GM18526 (cell line): Measurements from ENCODE around the gene TLE5.

ENCODE experiments used
- POLR2A ChIP-seq: IDR thresholded peaks from 3 replicates; pipeline ENCODE4 v1.6.1; 2011; ENCODE audit not compliant: insufficient read length; ENCODE audit errors: extremely low read depth

Gene TLE5

DNA sequence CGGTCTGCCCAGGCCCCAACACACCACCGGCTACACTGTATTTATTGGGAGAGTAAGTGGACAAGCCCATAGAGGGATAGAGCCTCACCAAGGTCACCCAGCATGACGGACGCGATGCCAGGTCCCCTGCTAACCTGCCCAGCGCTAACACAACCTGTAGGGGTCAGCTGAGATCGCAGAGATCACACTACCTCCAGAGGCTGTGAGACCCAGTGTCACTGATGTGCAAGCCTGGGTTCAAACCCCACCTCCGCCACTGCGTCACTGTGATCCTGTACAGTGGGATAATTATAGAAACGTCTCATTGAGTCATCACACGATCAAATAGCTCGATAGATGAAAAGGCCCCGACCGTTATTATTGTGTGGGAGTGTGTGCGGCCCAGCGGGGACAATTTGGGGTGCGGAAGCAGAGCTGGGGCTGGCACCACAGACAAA lies 22.6 kb downstream of the TLE5 start:
- no peak for TF ChIP-seq POLR2A

- TF ChIP-seq POLR2A: no peak
Observed at GRCh38 chr19:3039125-3039524, 23.2 kb downstream of the TLE5 start.

GRCh38 chr19:3038214-3038613 lies 24.1 kb downstream of the TLE5 start:
- TF ChIP-seq POLR2A: no peak

- peak; percentile 50 for TF ChIP-seq POLR2A
Observed at GRCh38 chr19:3036119-3036976, 25.9 kb downstream of the TLE5 start.

GRCh38 chr19:3035542-3036118 lies 26.7 kb downstream of the TLE5 start:
- TF ChIP-seq POLR2A: peak; percentile 57

GRCh38 chr19:3034656-3035541 lies 27.4 kb downstream of the TLE5 start:
- no peak for TF ChIP-seq POLR2A

- TF ChIP-seq POLR2A: no peak
Observed at GRCh38 chr19:3034406-3034655, 28.0 kb downstream of the TLE5 start.

DNA sequence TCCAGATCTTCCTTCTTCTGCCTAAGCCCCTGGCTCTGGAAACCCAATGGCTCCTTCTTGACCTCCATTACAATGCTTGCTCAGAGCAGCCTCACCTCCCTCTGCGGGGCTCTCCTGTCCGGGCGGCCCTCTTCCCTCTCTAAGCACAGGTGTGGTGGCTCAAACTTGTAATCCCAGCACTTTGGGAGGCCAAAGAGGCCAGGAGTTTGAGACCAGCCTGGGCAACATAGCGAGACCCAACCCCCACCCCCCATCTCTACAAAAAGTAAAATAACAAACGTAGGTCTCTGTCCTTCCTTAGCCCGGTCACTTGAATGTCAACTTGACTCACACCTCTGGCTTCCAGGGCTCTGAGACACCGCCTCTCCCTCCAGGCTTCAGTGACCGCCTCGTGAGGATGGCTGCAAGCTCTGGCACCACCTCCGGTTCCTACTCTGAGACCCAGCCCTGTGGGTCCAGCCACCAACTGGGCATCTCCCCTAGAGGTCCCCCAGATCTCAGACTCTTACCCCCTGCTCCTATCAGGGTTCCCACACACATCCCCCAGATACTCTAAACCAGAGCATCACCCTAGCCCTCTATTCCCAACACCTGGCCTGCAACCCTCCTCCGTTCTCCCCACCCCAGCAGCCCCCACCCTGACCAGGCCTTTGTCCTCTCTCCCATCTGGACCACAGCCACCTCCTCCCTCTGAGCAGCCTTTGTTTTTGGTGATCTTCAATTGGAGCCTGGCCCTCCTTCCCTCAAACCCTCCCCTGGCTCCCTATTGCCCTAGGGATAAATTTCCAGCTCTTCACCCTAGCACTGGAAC lies 28.5 kb downstream of the TLE5 start:
- TF ChIP-seq POLR2A: no peak

DNA sequence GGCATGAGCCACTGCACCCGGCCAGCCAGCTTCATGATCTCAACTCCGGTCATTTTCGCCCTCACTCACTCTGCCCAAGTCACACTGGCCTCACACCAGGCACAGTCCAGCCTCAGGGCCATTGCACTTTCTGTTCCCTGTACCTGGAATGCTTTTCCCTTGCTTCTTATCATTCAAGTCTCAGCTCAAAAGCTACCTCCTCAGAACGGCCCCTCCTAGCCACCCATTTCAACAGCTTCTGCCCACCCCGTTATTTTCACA lies 30.8 kb downstream of the TLE5 start:
- no peak for TF ChIP-seq POLR2A

- no peak for TF ChIP-seq POLR2A
Observed at GRCh38 chr19:3029065-3029923, 33.0 kb downstream of the TLE5 start, which contains the start of gene TLE2. Gene TLE2, minus strand, starts transcription at chr19:3029280. Its CDS starts 376 bp downstream, at chr19:3028904.

DNA sequence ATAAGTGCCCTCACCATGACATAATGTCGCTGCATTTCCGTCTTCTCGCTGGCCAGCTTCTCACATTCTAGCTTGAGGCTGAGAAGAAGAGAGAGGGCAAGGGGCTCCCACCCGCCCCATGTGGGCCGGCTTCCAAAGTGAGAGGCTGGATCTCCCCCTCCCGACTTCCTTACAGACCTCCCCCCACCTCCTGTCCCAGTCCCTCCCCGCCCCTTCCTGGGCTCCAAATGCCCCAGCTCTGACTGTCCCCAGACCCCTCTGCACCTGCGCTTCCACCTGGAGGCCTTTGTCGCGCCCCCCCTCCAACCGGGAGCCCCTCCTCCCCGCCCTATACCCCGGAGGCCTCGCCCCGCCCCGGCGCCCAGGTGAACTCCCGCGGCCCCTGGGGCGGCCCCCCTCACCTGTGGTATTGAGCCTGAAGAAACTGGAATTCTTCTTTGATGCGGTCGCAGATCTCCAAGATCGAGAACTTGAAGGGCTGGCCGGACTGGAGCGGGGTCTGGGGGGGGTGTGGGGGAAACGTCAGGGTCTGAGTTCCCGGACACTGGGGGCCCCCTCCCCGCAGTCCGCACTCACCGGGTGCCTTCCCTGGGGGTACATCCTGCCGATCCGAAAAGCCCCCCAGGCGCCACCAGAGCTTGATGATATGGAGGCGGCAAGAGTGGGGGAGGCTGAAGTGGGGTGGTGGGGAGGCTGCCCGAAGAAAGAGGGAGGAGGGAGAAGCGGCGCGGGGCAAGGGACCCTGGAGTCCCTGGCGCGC lies 33.8 kb downstream of the TLE5 start:
- TF ChIP-seq POLR2A: no peak

DNA sequence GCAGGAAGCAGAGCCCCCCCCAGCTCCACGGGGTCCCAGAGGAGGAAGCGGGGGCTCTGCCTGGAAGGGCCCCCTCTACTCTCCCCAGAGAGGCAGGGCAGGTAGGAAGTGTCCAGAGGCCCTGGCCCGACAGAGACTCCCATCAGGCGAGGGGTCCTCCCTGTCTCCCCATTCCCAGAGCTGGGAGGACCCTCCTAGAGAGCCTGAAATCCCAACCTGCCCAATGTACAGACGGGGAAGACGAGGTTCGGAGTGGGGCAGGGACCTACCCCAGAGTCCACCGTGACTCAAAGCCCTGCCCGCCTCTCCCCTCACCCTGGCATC lies 34.4 kb downstream of the TLE5 start:
- no peak for TF ChIP-seq POLR2A

DNA sequence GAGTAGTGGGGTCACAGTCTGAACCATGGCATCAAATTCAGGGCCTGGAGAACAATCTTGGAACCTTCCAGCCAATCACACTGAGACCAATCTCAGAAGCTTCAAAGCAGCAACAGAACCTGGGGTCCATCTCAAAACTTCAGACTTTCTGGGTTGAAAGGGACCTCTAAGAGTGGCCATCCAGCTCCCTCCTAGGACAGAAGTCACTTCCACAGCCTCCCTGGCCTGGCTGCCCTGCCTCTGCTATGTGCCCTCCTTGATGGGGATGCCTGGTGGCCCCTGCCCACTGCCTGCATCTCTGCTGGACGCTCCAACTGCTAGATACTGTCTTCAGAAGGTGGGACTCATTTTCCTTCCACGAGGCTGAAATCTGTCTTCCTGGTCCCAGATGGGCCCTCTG lies 35.0 kb downstream of the TLE5 start:
- TF ChIP-seq POLR2A: no peak

DNA sequence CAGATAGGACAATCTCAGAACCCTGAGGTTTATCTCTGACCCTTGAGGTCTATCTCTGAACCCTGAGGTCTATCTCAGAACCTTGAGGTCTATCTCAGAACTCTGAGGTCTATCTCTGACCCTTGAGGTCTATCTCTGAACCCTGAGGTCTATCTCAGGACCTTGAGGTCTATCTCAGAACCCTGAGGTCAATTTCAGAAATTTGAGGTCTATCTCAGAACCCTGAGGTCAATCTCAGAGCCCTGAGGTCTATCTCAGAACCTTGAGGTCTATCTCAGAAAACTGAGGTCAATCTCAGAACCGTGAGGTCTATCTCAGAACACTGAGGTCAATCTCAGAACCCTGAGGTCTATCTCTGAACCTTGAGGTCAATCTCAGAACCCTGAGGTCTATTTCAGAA lies 35.5 kb downstream of the TLE5 start:
- no peak for TF ChIP-seq POLR2A
